ENCODE results near the gene SERINC2. TPM values are rescaled to one million over a fixed set of nuclear protein-coding genes. Genes with fewer than 3 reads are reported as not detected.

Gene SERINC2
- total and polyA plus RNA-seq, 2 donors (not counting 1 experiment from before 2014, with no cell fraction given) = 28.4 to 104 TPM

DNA sequence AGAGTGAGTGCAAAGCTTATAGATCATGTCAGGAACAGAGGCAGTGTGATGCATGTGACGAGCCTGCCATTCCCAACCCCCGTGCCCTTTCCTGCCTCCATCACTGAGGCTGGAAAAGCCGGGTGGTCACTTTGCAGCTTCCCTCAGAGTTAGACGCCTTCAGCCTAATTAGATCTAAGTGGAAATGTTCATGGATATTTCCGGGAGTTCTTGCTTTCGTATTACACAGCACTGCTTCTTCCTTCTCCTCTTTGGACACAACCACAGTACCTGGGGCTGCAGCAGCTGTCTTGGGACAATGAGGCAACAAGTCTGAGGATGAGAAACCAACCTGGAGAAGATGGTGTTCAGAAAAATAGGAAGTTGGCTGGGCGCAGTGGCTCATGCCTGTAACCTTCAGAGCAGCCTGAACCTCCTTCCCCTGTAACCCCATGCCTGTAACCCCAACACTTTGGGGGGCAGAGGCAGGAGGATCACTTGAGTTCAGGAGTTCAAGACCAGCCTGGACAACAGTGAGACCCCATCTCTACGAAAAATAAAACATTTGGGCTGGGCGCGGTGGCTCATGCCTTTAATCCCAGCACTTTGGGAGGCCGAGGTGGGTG, 24.5 kb downstream of the SERINC2 start:
- no peak overlapping the region for H3K27ac ChIP-seq (ENCODE audit: insufficient read depth, low read length)
- no peak overlapping the region for H3K4me3 ChIP-seq (replicated peaks in 1 of 4; ENCODE audit: control extremely low read depth in 1 of 4, insufficient read depth in 1 of 4, low read depth in 3 of 4, low read length in 4 of 4)
- no peaks in the 10 kb centered on the region for H3K4me1 ChIP-seq (ENCODE audit: control insufficient read depth, extremely low read depth, insufficient read depth, low read length)
- no peak overlapping the region for H3K4me2 ChIP-seq (ENCODE audit: extremely low read depth, insufficient read depth, low read length)
- no peak for TF ChIP-seq EZH2 (IDR thresholded peaks at IDR 0.05; ENCODE audit: low read length, missing control alignments)
- H3K36me3 ChIP-seq (ENCODE audit: control insufficient read depth, insufficient read depth, low read length) = peaks cover 10% of the 10 kb centered on the region
- H3K9ac ChIP-seq (ENCODE audit: insufficient read depth, low read length) = no peak overlapping the region
- H3K79me2 ChIP-seq (ENCODE audit: control insufficient read depth, insufficient read depth, low read length) = no peaks in the 10 kb centered on the region
- H3K9me3 ChIP-seq (ENCODE audit: control insufficient read depth, insufficient read depth, low read depth, low read length) = no peaks in the 10 kb centered on the region
- H3K27me3 ChIP-seq (ENCODE audit: control insufficient read depth, insufficient read depth, low read length) = no peaks in the 10 kb centered on the region
- no peak overlapping the region for H2AFZ ChIP-seq (ENCODE audit: low read length)
- no peaks in the 10 kb centered on the region for H4K20me1 ChIP-seq (ENCODE audit: control insufficient read depth, extremely low read depth, insufficient read depth, low read length)
- DNase-seq (ENCODE audit: low read depth in 2 of 2) = no peak

- no peak for TF ChIP-seq CTCF (conservative IDR thresholded peaks at IDR 0.05 in 1 of 2, IDR thresholded peaks at IDR 0.05 in 1 of 2; ENCODE audit: low read depth in 1 of 2, low read length in 2 of 2)
- TF ChIP-seq EZH2 (IDR thresholded peaks at IDR 0.05; ENCODE audit: low read length, missing control alignments) = no peak
These were observed 26.3 kb downstream of the SERINC2 start for GRCh38 chr1:31439276-31439675.

GRCh38 chr1:31441073-31441472, 28.1 kb downstream of the SERINC2 start:
- Histone ChIP-seq H3K9me3 (ENCODE audit: control insufficient read depth, insufficient read depth, low read depth, low read length) (no peaks in the 10 kb centered on the region), H3K4me3 (replicated peaks in 1 of 4; ENCODE audit: control extremely low read depth in 1 of 4, insufficient read depth in 1 of 4, low read depth in 3 of 4, low read length in 4 of 4) (no peak overlapping the region), H3K4me1 (ENCODE audit: control insufficient read depth, extremely low read depth, insufficient read depth, low read length) (no peaks in the 10 kb centered on the region), H3K4me2 (ENCODE audit: extremely low read depth, insufficient read depth, low read length) (no peak overlapping the region), H3K9ac (ENCODE audit: insufficient read depth, low read length) (no peak overlapping the region), H3K79me2 (ENCODE audit: control insufficient read depth, insufficient read depth, low read length) (no peaks in the 10 kb centered on the region), H2AFZ (ENCODE audit: low read length) (no peak overlapping the region), H3K36me3 (ENCODE audit: control insufficient read depth, insufficient read depth, low read length) (no peaks in the 10 kb centered on the region), H3K27ac (ENCODE audit: insufficient read depth, low read length) (no peak overlapping the region), H4K20me1 (ENCODE audit: control insufficient read depth, extremely low read depth, insufficient read depth, low read length) (no peaks in the 10 kb centered on the region), H3K27me3 (ENCODE audit: control insufficient read depth, insufficient read depth, low read length) (no peaks in the 10 kb centered on the region)
- no peak for TF ChIP-seq CTCF (conservative IDR thresholded peaks at IDR 0.05 in 1 of 2, IDR thresholded peaks at IDR 0.05 in 1 of 2; ENCODE audit: low read depth in 1 of 2, low read length in 2 of 2)
- no peak for TF ChIP-seq EZH2 (IDR thresholded peaks at IDR 0.05; ENCODE audit: low read length, missing control alignments)
- no peak for DNase-seq (ENCODE audit: low read depth in 2 of 2)

More at GRCh38 chr1:31439276-31439675, 26.3 kb downstream of the SERINC2 start:
- no peak overlapping the region for H3K9ac ChIP-seq (ENCODE audit: insufficient read depth, low read length)
- no peak for DNase-seq (ENCODE audit: low read depth in 2 of 2)
- H3K27me3 ChIP-seq (ENCODE audit: control insufficient read depth, insufficient read depth, low read length) = no peaks in the 10 kb centered on the region
- no peak overlapping the region for H3K4me2 ChIP-seq (ENCODE audit: extremely low read depth, insufficient read depth, low read length)
- no peaks in the 10 kb centered on the region for H4K20me1 ChIP-seq (ENCODE audit: control insufficient read depth, extremely low read depth, insufficient read depth, low read length)
- H2AFZ ChIP-seq (ENCODE audit: low read length) = no peak overlapping the region
- H3K9me3 ChIP-seq (ENCODE audit: control insufficient read depth, insufficient read depth, low read depth, low read length) = no peaks in the 10 kb centered on the region
- H3K36me3 ChIP-seq (ENCODE audit: control insufficient read depth, insufficient read depth, low read length) = peaks cover 2% of the 10 kb centered on the region
- H3K79me2 ChIP-seq (ENCODE audit: control insufficient read depth, insufficient read depth, low read length) = no peaks in the 10 kb centered on the region
- H3K4me3 ChIP-seq (replicated peaks in 1 of 4; ENCODE audit: control extremely low read depth in 1 of 4, insufficient read depth in 1 of 4, low read depth in 3 of 4, low read length in 4 of 4) = no peak overlapping the region
- H3K27ac ChIP-seq (ENCODE audit: insufficient read depth, low read length) = no peak overlapping the region
- no peaks in the 10 kb centered on the region for H3K4me1 ChIP-seq (ENCODE audit: control insufficient read depth, extremely low read depth, insufficient read depth, low read length)
